GM18505 (cell line): ENCODE measurements around the gene EEF2.
"Not testable (repeated sequence)": the region's sequence is repeated elsewhere in the genome, so short reads cannot be mapped to it uniquely, and the experiment has no call there.

Source experiments
- ATAC-seq: cut with Tn5 transposase; IDR thresholded peaks from one replicate; pipeline ENCODE4 v1.9.1; 2021; ENCODE audit not compliant: unreplicated experiment
- POLR2A ChIP-seq: IDR thresholded peaks from 4 replicates; pipeline ENCODE4 v1.6.1; 2011; ENCODE audit warnings: borderline replicate concordance; ENCODE audit not compliant: insufficient read depth, insufficient read length; ENCODE audit errors: extremely low read depth

Gene EEF2

GRCh38 chr19:3977242-3978143, 7.8 kb downstream of the EEF2 start:
- no peak for ATAC-seq

GRCh38 chr19:3976495-3977241, 8.6 kb downstream of the EEF2 start:
- ATAC-seq = no peak
- TF ChIP-seq POLR2A = peak; percentile 8

More at GRCh38 chr19:3977242-3978143, 7.8 kb downstream of the EEF2 start:
- TF ChIP-seq POLR2A = no peak

- ATAC-seq = no peak
- TF ChIP-seq POLR2A = peak; percentile 49
These were observed 9.6 kb downstream of the EEF2 start for GRCh38 chr19:3975637-3976087.

- TF ChIP-seq POLR2A = no peak
- ATAC-seq = no peak
These were observed 10.1 kb downstream of the EEF2 start for GRCh38 chr19:3975144-3975543.

GRCh38 chr19:3970808-3971598, 14.3 kb downstream of the EEF2 start, which contains the start of gene DAPK3:
Gene DAPK3 (minus strand): TSS chr19:3971099. CDS start chr19:3969735, 1,364 bp downstream.
- TF ChIP-seq POLR2A = peak; percentile 64
- ATAC-seq = peak; percentile 88

- ATAC-seq = no peak
- TF ChIP-seq POLR2A = no peak
These were observed 14.9 kb downstream of the EEF2 start for GRCh38 chr19:3970313-3970807.

GRCh38 chr19:3969435-3970312, 15.6 kb downstream of the EEF2 start:
- no peak for ATAC-seq
- no peak for TF ChIP-seq POLR2A

GRCh38 chr19:3968556-3969434, 16.5 kb downstream of the EEF2 start:
- ATAC-seq = no peak
- no peak for TF ChIP-seq POLR2A

- ATAC-seq = not testable (repeated sequence)
These were observed 17.3 kb downstream of the EEF2 start for GRCh38 chr19:3967983-3968382.

- ATAC-seq = no peak
- no peak for TF ChIP-seq POLR2A
These were observed 18.9 kb downstream of the EEF2 start for GRCh38 chr19:3966051-3967017.
